Hematopoietic multipotent progenitor cell treated with erythropoietin and hydrocortisone succinate and interleukin-3 and kit ligand, for 17 days (in vitro differentiated cells): Measurements from ENCODE around the gene PLK3.
"Not testable (repeated sequence)": the region's sequence is repeated elsewhere in the genome, so short reads cannot be mapped to it uniquely, and the experiment has no call there.

Source experiments
- DNase-seq: peaks from one replicate; pipeline ENCODE4 v3.0.0-alpha.2; 2015; ENCODE audit warnings: low spot score

PLK3 gene

DNA sequence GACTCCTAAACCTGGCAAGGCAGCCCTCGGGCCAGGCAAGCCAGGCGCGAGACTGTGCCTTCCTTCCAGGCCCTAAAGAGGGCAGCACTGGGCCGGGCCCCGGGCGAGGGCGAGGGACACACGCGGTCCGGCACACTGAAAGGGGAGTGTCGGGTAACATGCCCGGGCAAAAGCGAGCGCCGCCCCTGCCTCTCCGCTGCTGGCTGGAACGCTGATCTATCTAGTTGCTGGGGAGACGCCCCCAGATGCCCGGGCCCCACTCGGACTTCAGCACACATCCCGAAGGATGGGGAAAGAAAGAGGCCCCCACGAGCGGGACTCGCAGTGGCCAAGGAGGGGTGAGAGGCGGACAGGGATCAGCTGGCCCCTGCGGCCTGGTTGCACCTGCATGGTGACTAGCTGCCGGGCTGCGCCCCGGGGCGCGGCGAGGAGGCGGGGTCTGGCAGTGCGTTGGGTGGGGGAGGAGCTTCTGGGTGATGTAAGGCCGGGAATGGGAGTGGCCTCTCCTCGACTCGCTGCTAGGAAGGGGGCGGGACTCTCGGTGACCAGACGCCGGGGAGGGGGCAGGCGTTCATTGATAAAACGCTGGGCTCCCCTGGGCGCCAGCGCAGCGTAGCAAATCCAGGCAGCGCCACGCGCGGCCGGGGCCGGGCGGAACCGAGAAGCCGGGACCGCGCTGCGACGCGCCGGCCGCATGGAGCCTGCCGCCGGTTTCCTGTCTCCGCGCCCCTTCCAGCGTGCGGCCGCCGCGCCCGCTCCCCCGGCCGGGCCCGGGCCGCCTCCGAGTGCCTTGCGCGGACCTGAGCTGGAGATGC, at the start of gene PLK3:
TSS of gene PLK3 (plus strand) at position 608 of the 815 bp plus-strand sequence. CDS start at position 695, 87 bp downstream.
- peak; percentile 98 for DNase-seq

DNA sequence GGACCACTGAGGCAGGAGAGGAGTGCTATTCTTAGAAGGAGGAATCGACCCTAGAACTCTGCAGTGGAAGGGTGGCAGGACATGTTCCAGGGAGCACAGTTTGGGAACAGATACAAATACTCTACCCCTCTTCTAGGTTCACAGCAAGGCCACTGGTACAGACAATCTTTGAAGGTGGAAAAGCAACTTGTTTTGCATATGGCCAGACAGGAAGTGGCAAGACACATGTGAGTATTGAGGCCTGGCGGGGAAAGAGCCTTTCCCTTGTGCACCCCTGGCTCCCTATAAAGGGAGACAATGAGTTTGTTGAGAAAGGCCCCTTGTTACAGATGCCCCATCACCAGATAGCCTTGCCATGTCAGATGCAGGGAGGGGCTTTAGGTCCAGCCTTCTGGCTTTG, 42.8 kb upstream of the PLK3 start:
- no peak for DNase-seq

DNA sequence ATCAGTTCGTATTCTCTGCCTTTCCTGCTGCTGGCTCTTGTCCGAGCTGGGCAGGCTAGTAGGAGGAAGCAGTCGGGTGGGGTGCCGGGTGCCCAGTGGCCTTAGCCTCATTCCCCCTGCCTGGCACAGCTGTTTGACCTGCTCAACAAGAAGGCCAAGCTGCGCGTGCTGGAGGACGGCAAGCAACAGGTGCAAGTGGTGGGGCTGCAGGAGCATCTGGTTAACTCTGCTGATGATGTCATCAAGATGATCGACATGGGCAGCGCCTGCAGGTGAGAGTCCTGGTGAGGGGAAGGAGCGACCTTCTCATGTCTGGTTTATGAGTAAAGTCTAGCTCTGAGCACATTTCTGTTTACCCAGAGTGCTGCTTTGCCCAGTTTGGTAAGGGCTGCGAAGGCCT, 41.1 kb upstream of the PLK3 start:
- no peak for DNase-seq

DNA sequence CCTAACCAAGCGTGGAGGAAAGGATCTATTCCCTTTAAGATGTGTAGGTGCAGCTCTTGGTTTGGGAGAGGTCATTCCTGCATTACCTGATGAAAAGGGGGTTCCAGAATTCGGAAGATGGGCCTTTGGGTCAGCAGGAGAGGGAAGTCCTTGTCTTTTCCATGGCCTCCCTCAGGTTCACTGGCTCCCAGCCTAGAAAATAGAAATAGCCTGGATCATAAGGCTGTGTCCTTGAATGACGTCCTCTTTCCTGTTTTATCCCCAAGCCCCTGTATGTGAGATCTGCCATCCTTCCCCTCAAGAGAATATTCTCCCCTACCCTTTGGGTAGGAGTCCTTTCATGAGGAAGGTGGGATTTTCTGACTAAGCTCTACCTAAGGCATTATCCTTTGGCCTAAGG, 39.3 kb upstream of the PLK3 start:
- DNase-seq, result no peak

DNA sequence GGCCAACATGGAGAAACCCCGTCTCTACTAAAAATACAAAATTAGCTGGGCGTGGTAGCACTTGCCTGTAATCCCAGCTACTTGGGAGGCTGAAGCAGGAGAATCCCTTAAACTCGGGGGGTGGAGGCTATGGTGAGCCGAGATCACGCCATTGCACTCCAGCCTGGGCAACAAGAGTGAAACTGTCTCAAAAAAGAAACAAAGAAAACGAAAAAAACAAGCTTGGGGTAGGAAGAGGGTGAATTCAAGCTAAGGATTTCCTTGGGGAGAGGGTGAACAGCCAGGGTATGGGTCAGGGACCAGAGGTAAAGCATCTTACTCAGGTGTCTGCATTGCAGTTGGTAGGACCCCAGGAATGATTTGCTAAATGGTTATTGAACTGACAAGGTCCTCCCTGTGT, 33.8 kb upstream of the PLK3 start:
- DNase-seq, result not testable (repeated sequence)

DNA sequence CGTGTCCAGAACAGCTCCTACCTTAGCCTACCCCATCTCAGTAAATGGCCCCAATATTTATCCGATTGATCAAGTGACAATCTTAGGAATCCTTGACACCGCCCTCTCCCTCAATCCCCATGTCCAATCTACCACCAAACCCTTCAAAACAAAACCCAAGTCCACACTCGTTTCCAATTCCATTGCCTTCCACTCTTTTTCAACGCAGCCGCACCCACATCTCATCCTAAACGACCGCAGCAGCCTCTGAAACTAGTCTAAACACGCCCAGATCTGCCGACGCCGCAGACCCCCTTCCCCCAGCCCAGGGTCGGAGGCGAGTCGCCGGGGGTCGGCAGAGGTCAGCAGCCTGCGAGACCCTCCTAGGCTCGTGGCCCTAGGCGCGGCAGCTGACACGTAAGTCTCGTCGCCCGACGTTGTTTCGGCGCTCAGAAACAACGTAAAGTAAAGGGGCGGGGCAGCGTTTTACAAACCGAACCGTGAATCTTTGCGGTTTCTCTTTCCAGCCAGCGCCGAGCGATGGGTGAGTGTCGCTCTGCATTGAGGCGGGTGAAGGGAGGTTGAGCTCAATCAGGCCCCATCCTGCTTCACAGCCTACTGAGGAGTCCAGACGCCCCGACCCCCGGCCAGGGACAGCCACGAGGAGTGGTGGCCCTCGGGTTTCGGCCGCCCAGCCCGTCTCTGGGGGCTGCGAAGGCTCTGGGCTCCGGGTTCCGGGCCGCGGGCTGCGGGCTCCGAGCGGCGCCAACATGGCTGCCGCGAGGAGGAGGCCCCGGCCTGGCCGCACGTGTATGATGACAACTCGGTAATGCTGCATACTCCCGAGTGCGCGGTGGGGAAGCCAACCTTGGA, 24.9 kb upstream of the PLK3 start, which contains the start of gene RPS8:
TSS of gene RPS8 (plus strand) at position 463 of the 852 bp plus-strand sequence. CDS start at position 520, 57 bp downstream.
- peak; percentile 92 for DNase-seq

DNA sequence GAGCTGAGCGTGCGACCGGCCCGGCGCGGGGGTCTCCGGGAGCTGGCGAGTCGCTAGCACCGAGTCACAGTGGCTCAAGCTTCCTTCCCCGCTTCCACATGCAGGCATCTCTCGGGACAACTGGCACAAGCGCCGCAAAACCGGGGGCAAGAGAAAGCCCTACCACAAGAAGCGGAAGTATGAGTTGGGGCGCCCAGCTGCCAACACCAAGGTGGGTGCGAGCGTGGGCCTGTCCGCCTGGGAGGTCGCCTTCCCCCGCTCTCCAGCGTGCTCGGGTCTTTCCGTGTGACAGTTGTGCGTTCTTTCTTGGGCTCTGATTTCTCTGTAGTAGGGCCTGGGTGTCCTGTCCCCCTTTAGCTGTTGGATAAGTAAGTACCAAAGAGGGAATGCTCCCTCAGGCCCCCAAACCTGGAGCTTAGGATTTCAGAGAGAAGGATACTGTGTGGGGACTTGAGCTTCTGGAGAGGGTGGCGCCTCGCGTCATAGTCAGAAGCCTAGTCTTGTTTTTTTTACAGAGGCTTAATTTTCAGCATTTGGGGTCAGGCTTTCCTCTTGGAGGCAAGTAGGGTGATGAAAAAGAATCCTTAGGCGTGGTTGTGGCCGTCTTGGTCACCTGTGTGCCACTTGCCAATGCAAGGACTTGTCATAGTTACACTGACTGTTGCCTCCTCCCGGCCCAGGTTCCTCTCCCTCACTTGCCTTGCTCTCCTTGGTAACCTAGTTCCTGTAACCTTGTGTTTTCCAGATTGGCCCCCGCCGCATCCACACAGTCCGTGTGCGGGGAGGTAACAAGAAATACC, 24.0 kb upstream of the PLK3 start:
- DNase-seq, result peak; percentile 48

DNA sequence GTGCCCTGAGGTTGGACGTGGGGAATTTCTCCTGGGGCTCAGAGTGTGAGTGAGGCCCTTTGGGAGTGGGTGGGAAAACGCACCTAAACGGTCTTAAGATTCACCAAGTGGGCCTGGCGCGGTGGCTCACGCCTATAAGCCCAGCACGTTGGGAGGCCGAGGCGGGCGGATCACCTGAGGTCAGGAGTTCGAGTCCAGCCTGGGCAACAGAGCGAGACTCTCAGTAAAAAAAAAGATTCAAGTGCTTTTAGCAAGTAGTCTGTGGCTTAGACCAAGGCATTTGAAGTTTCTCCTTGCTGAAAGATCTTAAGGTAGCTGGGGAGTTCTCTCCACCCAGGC, 23.5 kb upstream of the PLK3 start:
- no peak for DNase-seq

DNA sequence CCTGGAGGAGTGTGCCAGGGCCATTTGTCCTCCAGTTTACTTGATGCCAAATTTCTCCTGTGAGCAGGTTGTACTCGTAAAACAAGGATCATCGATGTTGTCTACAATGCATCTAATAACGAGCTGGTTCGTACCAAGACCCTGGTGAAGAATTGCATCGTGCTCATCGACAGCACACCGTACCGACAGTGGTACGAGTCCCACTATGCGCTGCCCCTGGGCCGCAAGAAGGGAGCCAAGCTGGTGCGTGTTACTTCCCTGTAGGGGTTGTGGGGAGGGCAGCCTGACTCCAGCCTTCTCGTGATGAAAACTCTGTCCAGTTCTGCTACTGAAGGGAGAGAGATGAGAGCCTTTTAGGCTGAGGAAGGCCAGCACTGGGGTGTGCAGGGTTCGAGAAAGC, 22.6 kb upstream of the PLK3 start:
- DNase-seq, result no peak

DNA sequence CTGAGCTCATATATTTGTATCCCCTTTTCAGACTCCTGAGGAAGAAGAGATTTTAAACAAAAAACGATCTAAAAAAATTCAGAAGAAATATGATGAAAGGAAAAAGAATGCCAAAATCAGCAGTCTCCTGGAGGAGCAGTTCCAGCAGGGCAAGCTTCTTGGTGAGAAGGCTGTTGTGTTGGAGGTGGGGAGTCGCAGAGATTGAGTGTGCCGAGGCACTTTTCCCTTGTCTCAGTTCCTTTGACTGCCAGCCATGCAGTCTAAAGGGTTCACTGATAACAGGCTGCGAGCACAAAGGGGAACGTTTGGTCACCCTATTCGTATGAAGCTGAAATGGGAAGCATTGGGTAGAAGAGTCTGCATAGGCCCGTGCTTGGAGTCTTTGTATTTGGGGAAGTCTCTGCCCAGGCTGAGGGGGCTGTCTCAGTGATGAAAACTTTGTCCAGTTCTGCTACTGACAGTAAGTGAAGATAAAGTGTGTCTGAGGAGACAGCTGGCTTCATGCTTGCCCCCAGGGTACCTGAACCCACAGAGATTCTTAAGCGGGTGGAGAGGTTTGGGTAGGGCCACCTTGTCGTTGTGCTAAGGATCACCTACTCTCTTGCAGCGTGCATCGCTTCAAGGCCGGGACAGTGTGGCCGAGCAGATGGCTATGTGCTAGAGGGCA, 22.1 kb upstream of the PLK3 start:
- no peak for DNase-seq

DNA sequence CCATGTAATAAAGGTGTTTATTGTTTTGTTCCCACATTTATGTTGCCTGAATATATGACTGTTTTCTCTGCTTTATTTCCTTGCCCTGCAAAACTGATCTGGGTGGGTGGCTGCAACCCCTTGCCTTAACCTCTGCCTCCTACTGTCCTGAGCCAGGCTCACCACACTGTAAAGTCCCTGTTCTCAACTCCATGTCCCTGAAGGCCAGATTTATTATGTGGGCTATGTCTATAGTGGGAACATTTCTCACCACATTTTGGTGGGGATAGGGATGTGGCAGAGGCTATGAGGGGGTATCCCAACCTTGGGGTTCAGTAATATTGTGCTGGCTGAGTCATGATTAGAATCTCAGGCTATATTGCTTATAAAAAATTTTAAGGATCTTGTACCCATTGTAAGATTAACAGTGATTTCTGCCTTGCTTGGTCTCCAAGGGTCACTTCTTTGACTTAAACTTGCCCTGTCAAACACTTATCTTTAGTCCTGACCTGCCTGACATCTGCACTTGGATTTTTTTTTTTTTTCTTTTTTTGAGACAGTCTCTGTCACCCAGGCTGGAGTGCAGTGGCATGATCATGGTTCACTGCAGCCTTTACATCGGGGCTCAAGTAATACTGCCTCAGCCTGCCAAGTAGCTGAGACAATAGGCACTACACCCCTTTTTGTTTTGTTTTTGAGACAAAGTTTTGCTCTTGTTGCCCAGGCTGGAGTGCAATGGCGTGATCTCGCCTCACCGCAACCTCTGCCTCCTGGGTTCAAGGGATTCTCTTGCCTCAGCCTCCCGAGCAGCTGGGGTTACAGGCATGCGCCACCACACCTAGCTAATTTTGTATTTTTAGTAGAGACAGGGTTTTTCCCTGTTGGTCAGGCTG, 21.2 kb upstream of the PLK3 start:
- no peak for DNase-seq

DNA sequence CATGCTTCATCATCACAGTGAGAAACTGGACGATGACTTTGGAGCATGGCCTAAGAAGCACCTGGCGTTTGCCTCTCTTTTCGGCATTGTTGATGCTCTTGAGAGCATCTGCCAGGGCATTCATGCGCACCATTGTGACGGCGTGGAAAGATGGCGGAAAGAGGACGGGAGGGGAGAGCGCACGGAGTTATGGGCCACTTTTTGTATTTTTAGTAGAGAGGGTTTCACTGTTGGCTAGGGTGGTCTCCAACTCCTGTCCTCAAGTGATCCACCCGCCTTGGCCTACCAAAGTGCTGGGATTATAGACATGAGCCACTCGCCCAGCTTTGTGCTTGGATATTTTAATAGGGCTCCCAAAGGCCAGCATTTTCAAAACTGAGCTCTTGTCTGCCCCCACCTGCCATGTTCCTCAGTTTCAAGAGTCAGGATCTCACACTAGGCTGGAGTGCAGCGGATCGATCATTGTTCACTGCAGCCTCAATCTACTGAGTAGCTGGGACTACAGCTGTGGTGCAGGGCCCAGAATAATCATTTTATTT, 19.5 kb upstream of the PLK3 start:
- no peak for DNase-seq

DNA sequence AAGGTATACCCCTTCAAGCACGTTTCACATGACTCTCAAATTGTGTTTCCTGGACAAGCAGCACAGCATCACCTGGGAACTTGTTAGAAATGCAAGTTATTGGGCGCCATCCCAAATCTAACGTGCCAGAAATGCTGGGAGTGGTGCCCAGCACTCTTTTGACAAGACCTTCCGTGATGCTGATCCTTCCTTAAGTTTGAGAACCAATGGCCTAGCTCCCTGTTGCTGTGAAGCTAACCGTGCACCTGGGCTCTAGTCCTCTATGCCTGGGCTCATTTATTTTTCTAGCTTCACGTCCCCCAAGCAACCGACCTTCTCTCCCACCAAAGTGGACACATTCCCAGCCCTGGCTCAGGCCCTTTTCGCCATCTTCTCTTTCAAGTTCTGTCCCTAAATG, 16.5 kb upstream of the PLK3 start:
- DNase-seq, result no peak

DNA sequence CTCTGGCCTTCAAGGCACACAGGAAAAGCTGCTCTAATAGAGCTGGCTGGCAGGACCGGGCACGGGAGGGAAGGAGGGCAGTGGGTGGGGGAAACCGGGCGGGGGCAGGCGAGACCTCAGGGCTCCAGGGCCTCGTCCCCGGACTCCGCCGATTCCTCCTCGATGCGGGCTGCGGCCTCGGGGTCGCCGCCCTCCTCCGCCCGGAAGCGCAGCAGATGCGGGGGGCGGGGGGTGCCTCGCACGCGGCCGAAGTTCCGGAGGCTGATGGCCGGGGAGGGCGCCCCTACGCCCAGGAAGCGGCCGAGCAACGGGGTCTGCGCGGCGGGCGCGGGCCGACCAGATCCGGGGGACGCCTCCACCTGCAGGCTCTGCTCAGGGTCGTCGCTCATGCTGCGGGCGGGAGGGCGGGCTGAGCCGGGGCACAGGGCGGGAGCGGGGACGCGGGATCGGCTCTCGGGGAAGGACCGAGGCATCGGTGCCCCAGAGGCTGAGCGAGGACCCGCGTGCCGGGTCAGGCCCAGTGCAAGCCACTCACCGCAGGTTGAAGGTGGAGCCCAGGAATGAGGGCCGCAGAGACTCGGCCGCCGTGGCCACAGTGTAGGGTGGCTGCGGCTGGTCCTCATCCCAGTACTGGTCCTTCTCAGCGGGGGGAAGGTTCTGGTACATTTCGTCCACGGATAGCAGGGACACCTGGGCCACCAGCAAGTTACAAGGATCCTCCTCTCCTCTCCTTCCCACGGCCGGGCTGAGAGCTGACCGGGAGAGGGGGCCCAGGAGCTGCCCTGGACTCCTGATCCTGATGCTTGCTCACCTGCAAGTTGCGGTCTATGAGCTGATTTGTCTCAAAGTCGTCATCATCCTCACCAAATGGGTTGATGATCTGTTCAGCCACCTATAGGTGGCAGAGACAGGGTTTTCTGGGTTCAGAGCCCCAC, 15.8 kb upstream of the PLK3 start:
- DNase-seq, result no peak

DNA sequence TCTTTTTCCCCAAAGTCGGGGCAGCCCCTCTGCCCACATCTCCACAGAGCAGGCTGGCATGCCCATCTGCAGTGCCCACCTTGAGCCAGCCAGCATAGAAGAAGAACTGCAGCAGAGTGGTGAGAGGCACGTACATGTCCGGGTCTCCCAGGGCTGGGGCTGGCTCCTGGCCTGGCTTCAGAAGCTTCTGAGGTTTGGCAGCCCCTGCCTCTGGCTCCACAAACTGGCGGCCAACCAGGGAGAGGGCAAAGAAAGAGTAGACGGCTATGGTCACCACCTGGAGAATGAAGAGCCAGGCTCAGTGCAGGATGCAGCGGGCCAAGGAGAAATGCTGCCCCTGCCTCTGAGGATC, 15.2 kb upstream of the PLK3 start:
- no peak for DNase-seq

DNA sequence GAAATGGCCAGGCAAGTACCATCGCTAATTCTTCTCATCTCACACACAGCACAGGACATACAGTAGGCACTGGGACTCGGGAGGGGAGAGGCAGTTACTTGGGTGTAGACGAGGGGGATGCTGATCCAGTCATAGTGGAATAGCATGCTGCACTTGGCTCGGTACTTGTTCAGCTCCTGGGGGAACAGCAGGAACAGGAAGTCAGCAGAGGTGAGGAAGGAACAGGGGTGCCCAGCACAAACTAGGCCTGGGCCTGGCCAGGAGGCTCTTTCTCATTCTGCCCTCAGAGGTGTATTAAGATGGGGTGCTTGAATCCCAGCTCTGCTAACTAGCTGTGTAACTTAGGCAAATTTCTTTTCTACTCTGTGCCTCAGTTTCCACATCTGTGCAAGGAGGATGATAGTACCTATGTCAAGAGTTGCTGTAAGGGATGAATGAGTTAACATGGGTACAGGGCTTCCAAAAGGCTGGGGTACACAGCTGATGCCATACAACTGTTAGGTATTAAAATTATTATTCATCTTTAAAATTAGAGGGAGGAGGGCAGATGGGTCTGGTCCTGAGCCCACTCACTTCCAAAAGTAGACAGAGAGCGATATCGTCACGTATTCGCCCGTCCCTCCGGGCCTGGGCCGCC, 14.6 kb upstream of the PLK3 start:
- no peak for DNase-seq

DNA sequence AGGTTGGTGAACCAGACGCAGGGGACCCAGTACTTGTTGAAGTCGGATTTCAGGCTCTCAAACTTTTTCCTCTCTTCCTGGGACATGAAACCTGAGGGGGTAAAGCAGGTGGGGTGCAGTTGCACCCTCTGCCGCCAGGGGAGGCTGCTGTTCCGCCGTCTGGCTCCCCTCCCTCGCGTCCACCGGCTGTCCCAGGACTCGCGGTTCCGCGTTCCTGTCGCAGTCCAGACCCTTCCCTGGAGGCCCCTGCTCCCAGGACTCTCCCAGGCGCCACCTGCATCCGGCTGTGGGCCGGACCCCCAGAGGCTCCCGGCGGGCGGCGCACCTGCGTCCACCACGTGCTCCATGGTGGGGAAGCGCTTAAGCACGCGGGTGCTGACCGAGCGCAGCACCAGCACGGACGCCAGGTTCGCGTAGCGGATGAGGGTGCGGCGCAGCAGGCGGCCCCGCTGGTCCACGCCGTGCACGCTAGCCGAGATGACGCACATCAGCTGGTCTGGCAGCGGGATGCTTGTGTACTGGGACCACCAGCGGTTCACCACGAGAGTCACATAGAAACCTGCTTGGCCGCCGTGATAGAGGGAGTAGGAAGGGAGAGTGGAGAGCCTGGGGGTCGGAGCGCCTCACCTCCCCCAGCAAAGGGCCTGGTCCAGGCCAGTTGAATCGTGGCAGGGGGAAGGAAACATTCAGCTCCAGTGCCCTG, 13.9 kb upstream of the PLK3 start:
- DNase-seq, result peak; percentile 74

DNA sequence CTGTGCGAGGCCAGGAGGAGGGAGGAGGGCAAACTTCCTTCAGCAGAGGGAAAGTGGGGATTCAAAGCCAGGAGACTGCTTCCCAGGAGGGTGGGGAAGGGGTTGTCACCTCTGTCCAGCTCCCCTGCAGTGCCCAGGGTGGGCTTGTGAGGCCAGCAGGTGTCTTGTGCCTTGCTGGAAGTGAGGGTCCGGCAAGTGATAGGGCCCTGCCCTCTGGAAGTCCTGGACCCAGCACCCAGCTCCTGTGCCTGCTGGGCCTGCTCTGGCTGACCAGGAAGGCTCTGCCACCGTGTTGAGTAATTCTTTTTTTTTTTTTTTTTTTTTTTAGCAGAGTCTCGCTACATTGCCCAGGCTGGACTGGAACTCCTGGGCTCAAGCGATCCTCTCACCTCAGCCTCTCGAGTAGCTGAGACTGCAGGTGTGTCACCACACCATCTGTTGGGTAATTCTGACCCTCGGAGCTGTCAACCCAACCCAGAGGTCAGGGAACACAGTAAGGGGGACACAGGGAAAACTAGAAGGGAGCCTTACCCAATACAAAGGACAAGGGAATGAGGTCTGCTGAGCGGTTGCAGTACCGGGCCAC, 13.2 kb upstream of the PLK3 start:
- DNase-seq, result no peak
